Stimulated activated CD8-positive, alpha-beta memory T cell treated with anti-CD3 and anti-CD28 coated beads, Interleukin-15, amount 100 ng/mL, for 4 hours (primary cell): ENCODE data around the gene SRSF9.
"Not testable (repeated sequence)": the region's sequence is repeated elsewhere in the genome, so short reads cannot be mapped to it uniquely, and the experiment has no call there.

Experiments used
- DNase-seq, 2 donors: peaks; one replicate each; pipeline ENCODE4 v3.0.0-alpha.2; 2020; ENCODE audit warnings: low read depth in 2 of 2

Gene SRSF9

DNA sequence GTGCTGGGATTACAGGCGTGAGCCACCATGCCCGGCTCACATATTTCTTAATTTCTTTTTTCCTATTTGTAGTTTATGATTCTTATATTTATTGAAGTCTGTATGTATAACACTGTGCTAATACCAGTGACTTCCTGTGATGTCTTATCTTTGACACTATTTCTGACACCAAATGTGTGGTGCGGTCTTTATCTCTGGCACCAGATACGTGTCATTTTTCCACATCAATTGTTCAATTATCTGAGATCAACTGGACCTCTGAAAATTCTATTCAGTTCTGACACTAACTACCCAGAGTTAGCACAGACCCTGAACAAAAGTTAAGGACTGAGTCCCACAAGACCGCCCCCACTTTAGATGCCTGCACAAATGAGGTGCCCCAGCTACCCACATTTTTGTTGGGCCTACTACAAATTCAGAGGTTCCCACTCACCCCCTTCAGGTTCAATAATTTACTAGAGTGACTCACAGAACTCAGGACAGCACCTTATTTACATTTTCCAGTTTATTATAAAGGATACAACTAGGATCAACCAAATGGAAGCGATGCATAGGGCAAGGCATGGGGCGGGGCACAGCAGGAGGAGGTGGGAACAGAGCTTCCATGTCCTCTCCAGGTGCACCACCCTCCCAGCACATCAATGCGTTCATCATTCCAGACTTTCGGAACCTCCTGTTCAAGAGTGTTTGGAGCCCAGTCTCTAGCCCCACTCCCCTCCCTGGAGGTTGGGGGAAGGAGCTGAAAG, 11.6 kb upstream of the SRSF9 start:
- no peak for DNase-seq

DNA sequence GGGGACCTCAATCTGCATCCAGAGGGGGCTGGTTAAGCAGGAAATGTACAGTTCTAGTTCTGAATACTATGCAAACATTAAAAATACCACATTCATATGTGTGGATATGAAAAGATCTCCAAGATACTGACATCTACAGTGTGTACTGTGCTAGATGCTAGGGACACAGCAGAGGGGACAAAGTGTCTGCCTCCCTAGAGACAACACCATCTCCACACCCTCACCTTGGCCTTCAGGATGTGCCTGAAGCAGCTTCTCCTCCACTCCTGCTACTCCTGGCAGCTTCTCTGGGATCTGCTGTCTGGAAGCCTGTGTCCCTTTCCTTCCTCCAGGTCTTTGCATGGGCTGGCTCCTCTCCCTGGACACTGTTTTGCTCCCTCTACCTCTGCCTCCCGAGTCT, 10.7 kb upstream of the SRSF9 start:
- no peak for DNase-seq

DNA sequence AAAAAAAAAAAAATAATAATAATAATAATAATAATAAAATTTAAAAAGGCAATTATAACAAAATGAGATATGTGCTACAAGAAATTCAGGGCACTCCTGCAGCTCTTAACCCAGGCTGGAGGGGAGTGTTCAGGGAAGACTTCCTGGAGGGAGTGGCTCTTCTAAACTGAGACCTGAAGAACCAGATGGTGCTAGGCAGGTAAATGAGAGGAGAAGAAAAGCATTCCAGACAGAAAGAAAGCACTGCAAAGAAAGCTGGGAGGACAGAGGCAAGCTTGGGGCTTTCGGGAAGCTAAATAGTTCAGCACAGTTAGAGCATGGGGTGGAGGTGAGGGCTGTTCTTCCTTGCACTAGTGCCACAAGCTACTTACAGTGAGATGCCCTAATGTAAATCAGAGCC, 9.9 kb upstream of the SRSF9 start:
- DNase-seq = no peak

DNA sequence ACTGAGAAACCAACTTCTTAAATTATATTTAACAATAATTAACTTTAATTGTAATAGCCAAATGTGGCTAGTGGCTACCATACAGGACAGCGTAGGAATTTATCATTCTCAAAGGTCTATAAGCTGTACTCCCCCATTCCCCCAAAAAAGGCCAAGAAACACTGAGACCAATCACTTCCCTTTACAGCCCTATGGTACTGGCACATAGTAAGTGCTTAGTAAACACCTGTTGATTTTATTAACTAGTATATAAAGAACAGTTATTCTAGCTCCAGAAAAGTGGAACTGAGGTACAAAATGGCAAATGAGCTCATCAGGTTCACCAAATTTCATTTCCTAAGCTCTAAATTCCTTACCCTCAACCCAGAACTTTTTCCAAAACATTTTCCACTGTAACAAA, 6.1 kb upstream of the SRSF9 start:
- no peak for DNase-seq

DNA sequence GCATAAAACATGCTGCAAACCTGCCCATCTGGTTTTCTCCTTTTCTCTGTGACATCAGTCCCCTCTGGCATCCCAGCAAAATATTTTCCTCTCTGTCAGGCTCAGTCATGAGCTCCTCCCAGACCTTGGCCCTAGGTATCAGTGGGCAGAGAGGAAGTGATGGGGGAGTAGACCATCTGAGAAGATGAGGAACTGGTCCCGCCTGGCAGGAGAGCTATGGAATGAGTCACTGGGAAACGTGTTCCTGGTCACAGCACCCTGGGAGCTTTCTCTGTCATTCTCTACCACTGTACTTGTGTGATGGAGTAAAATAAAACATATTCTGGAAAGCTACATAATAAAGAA, 5.0 kb upstream of the SRSF9 start:
- DNase-seq = no peak

DNA sequence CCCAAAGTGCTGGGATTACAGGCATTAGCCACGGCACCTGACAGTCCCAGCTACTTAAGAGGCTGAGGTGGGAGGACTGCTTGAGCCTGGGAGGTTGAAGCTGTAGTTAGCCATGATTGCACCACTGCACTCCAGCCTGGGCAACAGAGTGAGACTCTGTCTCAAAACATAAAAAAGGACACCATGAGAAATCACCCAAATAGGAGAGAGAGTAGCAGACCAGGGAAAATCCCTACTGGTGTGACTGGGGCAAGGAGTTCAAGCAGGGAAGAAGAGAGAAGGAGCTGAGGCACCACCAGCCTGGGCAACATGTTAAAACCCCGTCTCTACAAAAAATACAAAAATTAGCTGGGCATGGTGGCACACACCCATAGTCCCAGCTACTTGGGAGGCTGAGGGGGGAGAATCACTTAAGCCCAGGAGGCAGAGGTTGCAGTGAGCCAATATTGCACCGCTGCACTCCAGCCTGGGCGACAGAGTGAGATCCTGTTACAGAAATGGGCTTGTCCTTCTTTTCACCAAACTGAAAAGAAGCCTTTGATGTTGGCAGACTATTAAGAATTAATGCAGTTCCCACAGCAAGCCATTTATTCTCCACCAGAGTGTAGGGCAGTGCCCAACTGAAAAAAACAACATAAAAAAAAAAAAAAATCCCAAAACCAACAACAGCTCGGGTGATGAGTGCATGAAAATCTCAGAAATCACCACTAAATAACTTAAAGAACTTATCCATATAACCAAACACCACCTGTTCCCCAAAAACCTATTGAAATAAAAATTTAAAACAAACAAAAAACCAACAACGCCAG, 4.5 kb upstream of the SRSF9 start:
- no peak for DNase-seq

DNA sequence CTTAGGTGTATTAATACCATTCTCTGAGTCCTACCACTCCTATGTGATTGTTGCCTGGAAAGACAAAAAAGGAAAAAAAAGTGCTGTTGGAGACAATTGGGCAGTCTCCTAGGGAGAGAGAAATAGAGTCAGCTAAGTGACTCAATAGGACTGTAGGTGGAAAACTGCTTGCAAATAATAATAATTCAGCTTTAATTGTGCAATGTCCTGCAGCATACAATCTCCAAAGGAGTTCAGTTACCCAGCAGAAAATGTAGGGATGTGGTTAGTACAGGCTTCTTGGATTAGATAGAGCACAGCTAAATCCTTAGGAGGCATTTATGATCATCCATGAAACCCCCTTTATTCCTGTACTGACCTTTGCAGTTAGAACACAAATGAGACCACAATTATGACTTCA, 3.0 kb upstream of the SRSF9 start:
- DNase-seq = no peak

DNA sequence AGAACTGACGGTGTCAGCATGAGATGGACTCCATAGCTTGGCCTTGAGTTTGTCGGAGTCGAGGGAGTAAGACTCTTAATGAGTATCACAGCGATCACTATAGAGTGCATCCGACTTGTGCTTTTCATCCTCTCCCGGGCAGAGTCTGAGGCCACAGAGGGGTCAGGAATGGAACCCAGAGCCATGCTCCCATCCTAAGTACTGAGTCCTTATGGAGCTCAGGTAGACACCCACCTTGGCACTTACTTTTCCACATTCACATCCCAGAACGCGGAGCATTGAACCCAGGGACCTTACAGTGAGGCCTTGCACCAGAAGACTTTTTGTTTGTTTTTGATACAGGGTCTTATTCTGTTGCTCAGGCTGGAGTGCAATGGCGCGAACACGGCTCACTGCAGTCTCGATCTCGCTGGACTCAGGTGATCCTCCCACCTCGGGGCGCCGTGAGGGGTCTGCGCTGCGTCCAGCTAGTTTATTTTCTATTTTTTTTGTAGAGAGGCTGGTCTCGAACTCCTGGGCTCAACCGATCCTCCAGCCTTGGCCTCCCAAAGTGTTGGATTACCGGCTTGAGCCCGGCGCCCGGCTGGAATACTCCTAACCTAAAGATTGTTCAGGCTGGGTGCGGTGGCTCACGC, 719 bp upstream of the SRSF9 start:
- DNase-seq = no peak

DNA sequence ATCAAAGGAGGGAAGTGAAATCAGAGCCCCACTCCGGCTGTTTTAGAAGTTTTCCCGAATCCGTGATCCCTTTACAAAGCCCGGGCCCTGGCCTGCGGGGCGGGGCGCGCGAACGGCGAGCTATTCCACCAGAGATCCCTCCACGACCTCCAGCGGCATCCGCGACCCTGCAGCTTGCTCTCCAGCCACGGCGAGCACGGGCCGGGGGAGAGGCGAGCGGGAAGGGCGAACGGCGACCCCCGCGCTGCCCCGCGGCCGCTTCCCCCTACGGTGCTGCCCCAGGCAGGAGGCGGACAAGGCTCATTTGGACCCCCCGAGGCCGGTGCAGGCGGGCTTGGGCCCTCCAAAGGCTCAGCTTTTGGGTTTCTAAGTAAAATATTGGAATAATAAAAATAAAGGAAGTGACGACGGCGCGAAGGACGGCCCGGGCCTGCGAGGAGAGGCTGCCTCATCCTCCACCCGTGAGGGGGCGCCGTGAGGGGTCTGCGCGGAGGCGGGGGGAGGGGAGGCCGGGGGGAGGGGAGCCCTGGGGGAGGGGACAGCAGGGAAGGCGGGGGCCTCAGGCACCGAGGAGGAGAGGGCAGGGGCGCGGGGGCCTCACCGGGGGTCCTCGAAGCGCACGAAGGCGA, 613 bp downstream of the SRSF9 start:
- DNase-seq = peak in 1 of 2 donors; percentile 41

DNA sequence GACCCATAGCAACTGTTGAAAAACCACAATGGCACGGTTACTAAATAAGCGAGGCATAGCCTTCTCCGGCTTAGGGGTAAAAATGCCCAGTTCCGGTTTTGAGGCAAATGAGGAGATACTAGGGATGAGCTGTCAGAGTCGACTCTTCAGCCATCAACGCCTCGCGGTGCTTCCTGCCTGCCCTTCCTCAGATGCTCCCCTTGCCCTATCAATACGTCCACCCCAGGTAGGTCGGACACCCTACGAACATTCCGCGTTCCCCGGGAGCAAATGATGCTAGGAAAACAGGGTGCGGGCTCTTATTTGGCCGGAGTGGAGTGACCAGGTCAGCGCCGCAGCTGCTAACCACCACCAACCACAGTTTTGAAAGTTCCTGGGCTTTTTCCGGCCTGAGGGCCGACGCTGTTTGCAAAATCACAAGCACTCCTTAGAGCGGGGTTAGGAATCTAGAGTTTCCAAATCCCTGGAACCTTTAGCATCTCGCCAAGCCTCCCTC, 1.2 kb downstream of the SRSF9 start:
- DNase-seq = no peak

DNA sequence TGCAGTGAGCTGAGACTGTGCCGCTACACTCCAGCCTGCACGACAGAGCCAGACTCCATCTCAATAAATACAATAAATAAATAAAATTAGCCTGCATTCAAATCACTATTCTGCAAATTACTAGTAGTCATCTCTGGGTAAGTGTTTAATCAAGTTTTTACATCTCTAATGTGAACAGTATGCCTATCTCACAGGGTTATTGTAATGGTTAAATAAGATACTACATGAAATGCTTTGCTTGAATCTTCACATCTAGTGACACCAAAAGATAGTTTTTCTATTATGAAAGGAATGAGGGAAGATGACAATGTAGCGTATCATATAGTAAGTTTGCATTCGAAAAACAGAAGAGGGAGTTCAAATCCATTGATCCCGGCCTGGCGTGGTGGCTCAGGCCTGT, 2.1 kb downstream of the SRSF9 start:
- DNase-seq = no peak

DNA sequence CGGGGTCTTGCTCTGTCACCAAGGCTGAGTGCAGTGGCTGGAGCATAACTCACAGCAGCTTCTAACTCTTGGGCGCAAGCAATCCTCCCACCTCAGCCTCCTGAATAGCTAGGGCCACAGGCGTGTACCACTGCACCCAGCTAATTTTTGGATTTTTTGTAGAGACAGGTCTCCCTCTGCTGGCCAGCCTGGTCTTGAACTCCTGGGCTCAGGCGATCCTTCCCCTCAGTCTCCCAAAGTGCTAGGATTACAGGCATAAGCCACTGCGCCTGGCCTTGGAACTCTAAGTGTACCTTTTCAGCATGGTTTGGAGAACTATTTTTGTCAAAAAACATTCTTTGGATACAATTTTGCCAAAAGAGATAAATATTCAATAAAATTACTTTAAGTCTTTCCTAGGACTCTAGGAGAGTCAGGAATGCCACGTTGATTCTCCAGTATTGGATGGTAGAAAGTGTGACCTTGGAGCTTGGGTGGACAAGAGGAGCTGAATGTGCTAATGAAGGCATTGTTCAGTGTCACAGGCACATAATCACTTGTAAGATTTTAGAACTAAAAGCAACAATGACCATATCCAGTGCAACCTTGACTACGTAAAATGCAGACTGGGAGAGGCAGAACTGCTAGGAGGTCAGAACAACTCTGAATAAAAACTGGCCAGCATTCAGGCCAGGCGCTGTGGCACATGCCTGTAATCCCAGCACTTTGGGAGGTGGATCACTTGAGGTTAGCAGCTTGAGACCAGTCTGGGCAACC, 2.8 kb downstream of the SRSF9 start:
- DNase-seq = no peak

DNA sequence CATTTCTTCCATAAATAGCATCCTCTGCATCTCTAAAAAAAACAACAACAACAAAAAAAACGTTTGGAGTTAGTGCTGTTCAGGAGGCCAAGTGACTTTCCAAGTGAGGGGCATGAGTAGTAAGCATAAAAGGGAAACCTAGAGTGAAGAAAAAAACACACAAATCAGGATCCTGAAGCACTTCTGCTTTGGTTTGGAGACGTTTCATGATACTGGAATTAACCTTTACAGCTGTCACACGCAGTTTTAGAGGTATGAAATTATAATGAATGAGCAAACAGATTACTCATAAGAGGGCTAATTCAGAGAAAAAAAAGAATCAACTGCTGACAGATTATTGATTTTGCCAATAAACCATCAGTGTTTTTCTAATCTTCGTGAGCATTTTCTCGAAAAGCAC, 3.8 kb downstream of the SRSF9 start:
- no peak for DNase-seq

DNA sequence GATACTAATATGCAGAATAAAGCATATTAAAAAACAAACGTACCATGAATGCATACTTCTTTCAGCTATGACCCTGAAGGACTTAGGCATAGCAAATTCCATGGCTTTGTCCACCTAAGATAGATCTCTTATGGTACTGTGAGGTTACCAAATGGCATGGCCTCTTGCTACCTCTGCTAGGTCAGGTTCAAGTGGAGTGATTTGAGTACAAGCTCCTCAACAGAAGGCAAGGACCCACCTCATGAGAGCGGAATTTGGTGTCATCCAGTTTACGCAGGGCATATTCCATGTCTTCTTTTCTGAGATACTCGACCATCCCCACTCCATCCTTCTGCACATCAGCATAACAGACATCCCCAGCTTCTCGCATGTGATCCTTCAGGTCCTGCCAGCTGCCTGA, 5.8 kb downstream of the SRSF9 start:
- no peak for DNase-seq

DNA sequence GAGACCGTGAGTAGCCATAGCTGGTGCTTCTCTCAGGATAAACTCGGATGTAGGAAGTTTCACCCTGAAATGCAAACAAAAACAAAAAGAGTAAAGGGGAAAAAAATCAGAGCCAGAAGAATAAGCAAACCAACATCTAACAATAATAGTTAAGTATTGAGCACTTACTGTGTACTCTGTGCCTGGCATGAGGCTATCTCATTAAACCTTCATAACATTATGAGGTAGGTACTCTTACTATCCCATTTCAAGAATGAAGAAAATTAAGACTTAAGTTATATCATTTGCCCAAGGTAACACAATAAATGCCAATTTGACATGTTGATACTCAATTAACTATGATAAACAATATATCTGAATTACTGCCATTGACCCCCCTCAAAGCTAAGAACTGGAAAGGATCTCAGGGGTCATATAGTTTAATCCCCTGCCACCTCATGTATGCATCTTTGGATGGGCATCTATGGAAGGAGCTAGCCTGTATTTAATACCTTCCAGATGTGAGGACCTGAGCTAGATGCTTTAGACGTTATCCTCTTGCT, 7.4 kb downstream of the SRSF9 start:
- DNase-seq = no peak

DNA sequence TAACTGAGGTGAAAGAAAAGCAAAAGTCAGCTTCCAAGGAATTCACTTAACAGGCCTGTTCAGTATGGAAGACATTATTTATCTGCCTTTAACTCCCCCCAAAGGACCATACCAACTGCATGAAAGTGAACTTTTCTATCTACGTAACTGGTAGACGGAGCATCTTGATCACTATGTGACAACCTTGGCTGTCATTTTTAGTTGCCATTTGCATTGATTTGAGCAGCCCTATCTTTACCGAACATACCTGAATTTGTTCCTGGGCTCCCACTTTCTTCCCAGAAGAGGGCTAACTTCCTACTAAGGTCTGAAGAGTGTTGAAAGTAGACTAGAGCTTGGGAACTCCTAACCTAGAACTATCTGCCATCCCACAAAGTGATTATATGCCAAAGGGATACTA, 9.4 kb downstream of the SRSF9 start:
- DNase-seq = no peak

DNA sequence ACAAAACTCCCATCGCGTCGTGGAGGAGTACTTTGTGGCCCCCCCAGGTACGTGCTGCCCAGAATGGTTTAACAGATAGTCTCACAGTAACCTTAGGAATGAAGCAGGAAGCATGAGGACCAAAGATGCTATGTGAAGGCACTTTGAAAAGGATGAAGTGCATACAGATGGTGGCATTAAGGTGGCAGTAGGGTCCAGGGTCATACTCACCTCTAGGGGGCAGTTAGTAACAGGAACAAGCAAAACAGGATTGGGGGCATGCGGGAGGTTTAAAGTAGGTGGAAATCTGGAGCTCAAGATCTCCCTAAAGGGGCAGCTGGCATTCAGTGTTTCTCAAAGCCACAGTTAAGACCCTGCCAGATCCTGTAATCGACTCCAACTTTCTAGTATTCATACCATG, 12.4 kb downstream of the SRSF9 start:
- DNase-seq = no peak

DNA sequence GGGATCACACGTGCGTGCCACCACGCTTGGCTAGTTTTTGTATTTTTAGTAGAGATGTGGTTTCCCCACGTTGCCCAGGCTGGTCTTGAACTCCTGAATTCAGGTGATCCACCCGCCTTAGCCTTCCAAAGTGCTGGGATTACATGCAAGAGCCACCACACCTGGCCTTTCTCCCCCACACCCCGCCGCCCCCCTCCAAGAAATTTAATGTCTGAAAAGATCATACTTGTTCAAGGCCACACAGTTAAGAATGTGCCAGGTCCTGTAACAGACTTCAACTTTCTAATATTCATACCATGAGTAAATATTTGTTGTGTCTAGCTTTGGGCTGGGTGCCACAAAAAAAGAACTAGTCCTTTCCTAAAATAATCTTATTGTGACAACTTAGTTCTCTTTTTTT, 14.2 kb downstream of the SRSF9 start:
- DNase-seq = no peak

DNA sequence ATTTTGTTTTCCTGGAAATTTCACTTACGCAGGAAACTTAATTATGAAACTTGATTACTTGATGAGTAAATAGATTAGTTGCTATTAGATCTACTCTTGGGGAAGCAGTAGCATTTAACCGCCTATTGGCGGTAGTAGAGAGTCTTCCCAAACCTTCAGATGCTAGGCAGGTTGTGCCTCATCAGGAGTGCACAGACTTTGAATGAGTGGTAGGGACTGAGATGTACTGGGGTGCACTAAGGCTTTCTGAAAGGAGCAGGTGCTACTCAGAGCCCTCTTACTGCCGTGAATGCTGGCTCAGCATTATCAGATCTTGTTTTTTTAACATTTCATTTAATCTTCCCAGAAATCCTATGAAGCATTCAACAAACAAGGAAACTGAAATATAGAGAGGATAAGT, 15.6 kb downstream of the SRSF9 start:
- DNase-seq = no peak

DNA sequence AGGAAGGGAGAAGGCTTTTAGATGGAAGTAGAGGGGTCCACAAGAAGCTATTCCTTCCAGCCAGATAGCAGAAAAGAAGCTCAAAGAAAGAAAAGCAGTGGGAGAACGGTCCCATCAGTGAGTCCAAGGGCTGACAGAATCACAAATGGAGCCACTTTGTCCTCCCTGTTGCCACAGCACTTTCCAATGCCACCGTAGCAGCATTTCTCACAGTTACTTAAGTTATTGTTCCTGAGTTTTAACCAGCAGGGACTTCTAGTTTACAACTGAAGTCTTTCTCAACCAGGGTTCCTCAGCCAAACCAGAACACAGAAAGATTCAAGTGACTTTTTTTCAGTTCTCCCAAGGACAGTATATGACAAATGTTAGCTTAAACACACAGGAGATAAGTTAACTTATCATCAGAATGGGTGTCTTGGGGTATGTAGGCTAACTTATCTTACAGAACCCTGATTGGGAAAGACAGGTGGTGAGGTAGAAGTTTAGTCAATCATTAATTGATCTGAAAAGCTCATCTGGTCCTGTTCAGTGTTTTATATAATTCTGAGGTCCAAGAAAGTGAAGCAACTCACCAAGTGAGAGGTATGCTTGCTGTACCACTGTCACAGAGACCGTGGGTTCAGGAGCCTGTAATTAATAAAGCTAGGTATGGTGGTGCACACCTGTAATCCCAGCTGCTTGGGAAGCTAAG, 16.3 kb downstream of the SRSF9 start:
- no peak for DNase-seq

DNA sequence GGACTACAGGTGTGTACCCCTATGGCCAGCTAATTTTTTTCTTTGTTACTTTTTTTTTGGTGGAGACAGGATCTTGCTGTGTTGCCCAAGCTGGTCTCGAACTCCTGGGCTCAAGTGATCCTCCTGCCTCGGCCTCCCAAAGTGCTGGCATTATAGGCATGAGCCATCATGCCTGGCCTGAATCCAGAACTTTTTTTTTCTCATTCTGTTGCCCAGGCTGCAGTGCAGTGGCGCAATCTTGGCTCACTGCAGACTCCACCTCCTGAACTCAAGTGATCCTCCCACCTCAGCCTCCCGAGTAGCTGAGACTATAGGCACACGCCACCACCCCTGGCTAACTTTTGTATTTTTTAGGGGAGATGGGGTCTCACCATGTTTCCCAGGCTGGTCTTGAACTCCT, 17.0 kb downstream of the SRSF9 start:
- DNase-seq = not testable (repeated sequence)
